K562 (cell line): ENCODE results near the gene TIAM1. TPM values are rescaled to one million over a fixed set of nuclear protein-coding genes. Genes with fewer than 3 reads are reported as not detected.
A peak's percentile ranks its signal among the peaks of the same experiment; 100 is the strongest.

Source experiments
- ARID3A ChIP-seq: IDR thresholded peaks from 2 replicates; pipeline ENCODE4 v1.6.1; 2012; ENCODE audit warnings: low read depth, low read length, improper control_type of control experiment, borderline replicate concordance
- ATF1 ChIP-seq, 2 experiments: fragments of 450-650 bp in 1 of 2; IDR thresholded peaks; 2 replicates each; pipeline ENCODE4 v1.6.1; 2016; ENCODE audit warnings: missing compliant biosample characterization in 1 of 2, missing genetic modification characterization in 1 of 2
- CBFA2T2 ChIP-seq: fragments of 450-650 bp; conservative IDR thresholded peaks from 2 replicates; pipeline ENCODE4 v1.6.1; 2017; ENCODE audit warnings: mild to moderate bottlenecking
- CBX5 ChIP-seq: IDR thresholded peaks from 2 replicates; pipeline ENCODE4 v1.6.1; 2014; ENCODE audit warnings: low read depth, borderline replicate concordance
- CREM ChIP-seq: IDR thresholded peaks from 2 replicates; pipeline ENCODE4 v1.6.1; 2014; ENCODE audit warnings: antibody characterized with exemption, low read depth
- FOSL1 ChIP-seq: fragments of 200-800 bp; sonication (Bioruptor generic); conservative IDR thresholded peaks from 2 replicates; pipeline ENCODE4 v1.6.1; 2016; ENCODE audit warnings: missing genetic modification characterization, missing compliant biosample characterization
- HDAC2 ChIP-seq: fragments of 450-650 bp; IDR thresholded peaks from 2 replicates; pipeline ENCODE4 v1.6.1; 2016; ENCODE audit warnings: mild to moderate bottlenecking
- HLTF ChIP-seq: fragments of 450-650 bp; IDR thresholded peaks from 2 replicates; pipeline ENCODE4 v1.6.1; 2016
- KAT8 ChIP-seq: fragments of 450-650 bp; IDR thresholded peaks from 2 replicates; pipeline ENCODE4 v1.6.1; 2016; ENCODE audit warnings: low read depth, mild to moderate bottlenecking
- KDM1A ChIP-seq, 2 experiments: fragments of 450-650 bp; IDR thresholded peaks; 2 replicates each; pipeline ENCODE4 v1.6.1; 2016; ENCODE audit warnings: mild to moderate bottlenecking in 2 of 2
- MTA2 ChIP-seq: fragments of 450-650 bp; IDR thresholded peaks from 2 replicates; pipeline ENCODE4 v1.6.1; 2016; ENCODE audit warnings: low read depth
- MYC ChIP-seq, 2 experiments: fragments of 250-450 bp in 1 of 2; sonication (Bioruptor Pico) in 1 of 2; IDR thresholded peaks; 2 replicates each; pipeline versions ENCODE4 v1.5.1 to v1.6.1; 2012 to 2021; ENCODE audit warnings: low read depth in 2 of 2, borderline replicate concordance in 1 of 2, improper control_type of control experiment in 1 of 2, low read length in 1 of 2, mild to moderate bottlenecking in 1 of 2, moderate library complexity in 1 of 2
- NFIC ChIP-seq: fragments of 450-650 bp; IDR thresholded peaks from 2 replicates; pipeline ENCODE4 v1.6.1; 2017; ENCODE audit warnings: mild to moderate bottlenecking, inconsistent platforms
- OTX1 ChIP-seq: fragments of 450-650 bp; formaldehyde crosslinking; IDR thresholded peaks from 2 replicates; pipeline ENCODE4 v1.4.0; 2022; ENCODE audit warnings: mild to moderate bottlenecking
- PHB ChIP-seq: fragments of 250-450 bp; sonication (Bioruptor Pico); IDR thresholded peaks from 2 replicates; pipeline ENCODE4 v1.5.0; 2021
- PHF21A ChIP-seq: fragments of 450-650 bp; IDR thresholded peaks from 2 replicates; pipeline ENCODE4 v1.6.1; 2017; ENCODE audit warnings: low read depth, borderline replicate concordance
- PML ChIP-seq: IDR thresholded peaks from 2 replicates; pipeline ENCODE4 v1.6.1; 2012; ENCODE audit warnings: low read length, inconsistent platforms
- POLR2AphosphoS5 ChIP-seq: IDR thresholded peaks from 2 replicates; pipeline ENCODE4 v1.6.1; 2011; ENCODE audit warnings: mild to moderate bottlenecking, low read depth, low read length, moderate library complexity; ENCODE audit not compliant: control insufficient read depth, insufficient read depth
- SOX6 ChIP-seq: fragments of 450-650 bp; IDR thresholded peaks from 2 replicates; pipeline ENCODE4 v1.6.1; 2014; ENCODE audit warnings: mild to moderate bottlenecking
- TAF7 ChIP-seq: fragments of 450-650 bp; IDR thresholded peaks from 2 replicates; pipeline ENCODE4 v1.6.1; 2016; ENCODE audit warnings: missing genetic modification characterization, missing compliant biosample characterization
- USF2 ChIP-seq: sonication (generic); formaldehyde crosslinking; IDR thresholded peaks from 2 replicates; pipeline ENCODE4 v1.5.0; 2020; ENCODE audit warnings: missing genetic modification reagents
- YBX1 ChIP-seq: fragments of 450-650 bp; IDR thresholded peaks from 2 replicates; pipeline ENCODE4 v1.7.1; 2016; ENCODE audit warnings: mild to moderate bottlenecking
- ZFX ChIP-seq: sonication (generic); formaldehyde crosslinking; IDR thresholded peaks from 2 replicates; pipeline ENCODE4 v1.8.0; 2022; ENCODE audit warnings: mild to moderate bottlenecking, missing genetic modification reagents, moderate library complexity
- ZMIZ1 ChIP-seq, 2 experiments: fragments of 150-350 bp in 1 of 2; IDR thresholded peaks; 2 replicates each; pipeline ENCODE4 v1.6.1; 2012 to 2016; ENCODE audit warnings: low read depth in 2 of 2, low read length in 2 of 2, mild to moderate bottlenecking in 1 of 2, moderate library complexity in 1 of 2
- ZNF133 ChIP-seq: fragments of 250-450 bp; sonication (Bioruptor Pico); IDR thresholded peaks from 2 replicates; pipeline ENCODE4 v1.4.0; 2020; ENCODE audit warnings: mild to moderate bottlenecking
- ZNF551 ChIP-seq: fragments of 250-450 bp; sonication (Bioruptor Pico); IDR thresholded peaks from 2 replicates; pipeline ENCODE4 v1.5.0; 2021; ENCODE audit warnings: mild to moderate bottlenecking, moderate library complexity
- polyA plus RNA-seq, 8 experiments: library from polyadenylated mRNA; depleted of rRNA in 4 of 8; stranded (reverse) in 5 of 8; unstranded in 3 of 8; fragments of >200 nt; fragmentation: Nextera tagmentation in 2 of 8; fragmentation: Illumina TruSeq in 1 of 8; extraction: Ambion mirVana in 2 of 8; extraction: Trizol in 1 of 8; gene quantifications; 2 replicates each; pipeline versions ENCODE4 v1.2.1 to v1.2.3, GENCODE V29; 2011 to 2014; ENCODE audit warnings: inconsistent platforms in 1 of 8, missing spikeins in 1 of 8
- total RNA-seq, 7 experiments: library from RNA; depleted of rRNA in 6 of 7; stranded (reverse); fragments of >200 nt in 6 of 7; fragmentation: Illumina TruSeq in 2 of 7; extraction: Trizol in 2 of 7; gene quantifications; 2 replicates each; pipeline versions ENCODE4 v1.2.1 to v1.2.3, GENCODE V29; 2011 to 2021; ENCODE audit warnings: low replicate concordance in 1 of 7

TIAM1 gene
- total and polyA plus RNA-seq, 9 of the 15 experiments (the other 6 are each of a cell fraction or from before 2014, with no cell fraction given), result 0.11 TPM; not detected in 8

GRCh38 chr21:31382060-31382459 lies 38.0 kb upstream of the TIAM1 start (continued):
- TF ChIP-seq SOX6 (peak; percentile 64), HDAC2 (no peak), CBX5 (no peak), ZNF133 (no peak), MYC (IDR thresholded peaks at IDR 0.05; ENCODE audit: low read depth, low read length) (no peak), MYC (CRISPR knock-in tag; IDR thresholded peaks at IDR 0.05; ENCODE audit: borderline replicate concordance, low read depth) (no peak), NFIC (peak; percentile 39; the same call in 1 of the 2 replicates), ATF1 (CRISPR knock-in tag; IDR thresholded peaks at IDR 0.05) (no peak), ATF1 (tag; IDR thresholded peaks at IDR 0.05) (no peak), PML (peak; percentile 86; the same call in 1 of the 2 replicates), USF2 (CRISPR knock-in tag) (no peak), KDM1A (IDR thresholded peaks at IDR 0.05) (peak; percentile 41 to 46; a peak in 2 of 4 replicates), HLTF (no peak), MTA2 (peak; percentile 52), ZMIZ1 (IDR thresholded peaks at IDR 0.05; ENCODE audit: low read depth in 2 of 2, low read length in 2 of 2) (no peak), CBFA2T2 (peak; percentile 77), YBX1 (no peak), OTX1 (CRISPR knock-in tag) (no peak), PHF21A (no peak), ZNF551 (CRISPR knock-in tag) (no peak), POLR2AphosphoS5 (peak; percentile 36; the same call in 1 of the 2 replicates), ZFX (no peak), KAT8 (no peak), CREM (no peak), ARID3A (no peak), PHB (CRISPR knock-in tag) (no peak), TAF7 (no peak), FOSL1 (tag) (no peak)
